ENCODE measurements around the gene ZDHHC24. TPM values are rescaled to one million over a fixed set of nuclear protein-coding genes. Genes with fewer than 3 reads are reported as not detected.
"Not testable (repeated sequence)": the region's sequence is repeated elsewhere in the genome, so short reads cannot be mapped to it uniquely, and the experiment has no call there.

Gene ZDHHC24
- total and polyA plus RNA-seq, 10 of the 15 experiments (the other 5 are each of a cell fraction or from before 2014, with no cell fraction given): 0.86 to 17.5 (median 6.8) TPM

- H3K4me1 ChIP-seq (ENCODE audit: control insufficient read depth, insufficient read depth, low read length); H3K27me3 ChIP-seq (replicated peaks in 1 of 2; ENCODE audit: control insufficient read depth in 2 of 2, insufficient read depth in 2 of 2, low read length in 1 of 2); intact Hi-C loops (cut with micrococcal nuclease; ENCODE audit: unreplicated experiment); ATAC-seq; FAIRE-seq; DNase-seq (ENCODE audit: low read depth, low spot score); H4K20me1 ChIP-seq (ENCODE audit: control insufficient read depth, insufficient read depth); H3K79me2 ChIP-seq (ENCODE audit: control insufficient read depth, insufficient read depth, low read length); H3K9me3 ChIP-seq (replicated peaks; ENCODE audit: control insufficient read depth, insufficient read depth, low read length); in situ Hi-C loops (cut with MboI); H3K36me3 ChIP-seq (ENCODE audit: control insufficient read depth in 2 of 2, insufficient read depth in 2 of 2, low read length in 1 of 2): not testable (repeated sequence)
- peak; percentile 55 to 90; a peak in 3 of 4 replicates for TF ChIP-seq BHLHE40 (IDR thresholded peaks at IDR 0.05; ENCODE audit: borderline replicate concordance in 1 of 2, low read depth in 2 of 2, low read length in 1 of 2)
- peak overlapping the region; percentile 79 for H3K9ac ChIP-seq (ENCODE audit: control insufficient read depth, insufficient read depth, low read length)
- RAD21 ChIA-PET (ENCODE audit: unreplicated experiment): interaction anchor here (0.6 to 2.9 kb wide), 5 partner anchors 65 to 1915 kb away, joined by 3 to 37 read pairs (median 3); partner anchors contain the start of genes DPP3, RBM4 and RBM4B
- POLR2A ChIA-PET: interaction anchor here (0.6 to 4.0 kb wide), 7 partner anchors 47 to 582 kb away, joined by 3 to 26 read pairs (median 5); partner anchors contain the start of genes CCDC87, CCS, DPP3 and PELI3
- H2AFZ ChIP-seq (ENCODE audit: control insufficient read depth, low read depth, low read length): peak overlapping the region; percentile 3; the same call in 1 of the 2 replicates
- WGBS (ENCODE audit: insufficient coverage, insufficient replicate concordance, low lambda C conversion rate, missing lambda C conversion rate): 7% methylated on average over 14 of the region's 14 CpGs
- SMC1A ChIA-PET (ENCODE audit: uncharacterized antibody, unreplicated experiment): interaction anchor here (0.6 to 5.6 kb wide), 6 partner anchors 15 to 1106 kb away, joined by 3 to 37 read pairs (median 3); partner anchors contain the start of genes RBM4 and RBM4B
- H3K4me3 ChIP-seq: peak overlapping the region; percentile 86
- H3K4me2 ChIP-seq (ENCODE audit: control insufficient read depth, insufficient read depth): peak overlapping the region; percentile 82
- TSS peak; percentile 87 for BruUV-seq (replicated peaks)
- peak overlapping the region; percentile 72 for H3K27ac ChIP-seq (ENCODE audit: control insufficient read depth, insufficient read depth)
- CTCF ChIA-PET: interaction anchor here (0.6 to 4.3 kb wide), 3 partner anchors 17 to 133 kb away, joined by 3 to 32 read pairs (median 3); partner anchors contain the start of genes RBM14 and RBM4B
These were observed 896 bp downstream of the ZDHHC24 start for GRCh38 chr11:66544952-66545351.

- Histone ChIP-seq H2AFZ (ENCODE audit: control insufficient read depth, low read depth, low read length) (peak overlapping the region; percentile 67), H3K27me3 (replicated peaks in 1 of 2; ENCODE audit: control insufficient read depth in 2 of 2, insufficient read depth in 2 of 2, low read length in 1 of 2) (no peaks in the 10 kb centered on the region), H3K9ac (ENCODE audit: control insufficient read depth, insufficient read depth, low read length) (peak overlapping the region; percentile 54), H3K4me3 (peak overlapping the region; percentile 9; the same call in 1 of the 2 replicates), H3K4me2 (ENCODE audit: control insufficient read depth, insufficient read depth) (peak overlapping the region; percentile 82), H3K27ac (ENCODE audit: control insufficient read depth, insufficient read depth) (no peak overlapping the region; the same call in 1 of the 2 replicates), H3K36me3 (ENCODE audit: control insufficient read depth in 2 of 2, insufficient read depth in 2 of 2, low read length in 1 of 2) (peaks cover 0 to 3% of the 10 kb centered on the region in 2 experiments; a peak in 1 of 4 replicates), H3K79me2 (ENCODE audit: control insufficient read depth, insufficient read depth, low read length) (peaks cover 2% of the 10 kb centered on the region), H4K20me1 (ENCODE audit: control insufficient read depth, insufficient read depth) (no peaks in the 10 kb centered on the region), H3K9me3 (replicated peaks; ENCODE audit: control insufficient read depth, insufficient read depth, low read length) (no peaks in the 10 kb centered on the region), H3K4me1 (ENCODE audit: control insufficient read depth, insufficient read depth, low read length) (peaks cover 10% of the 10 kb centered on the region)
- no TSS peak for BruUV-seq (replicated peaks)
- ChIA-PET POLR2A (interaction anchor here (3.0 to 4.0 kb wide), 2 partner anchors 77 to 134 kb away, joined by 13 to 26 read pairs; partner anchors contain the start of genes PELI3 and RBM4B), CTCF (interaction anchor here (0.6 to 4.3 kb wide), 3 partner anchors 95 to 135 kb away, joined by 3 to 32 read pairs (median 4); partner anchors contain the start of genes RBM4 and RBM4B), RAD21 (ENCODE audit: unreplicated experiment) (interaction anchor here (0.6 to 1.0 kb wide), 3 partner anchors 49 to 157 kb away, joined by 3 to 5 read pairs (median 3); partner anchors contain the start of genes CCDC87 and CCS), SMC1A (ENCODE audit: uncharacterized antibody, unreplicated experiment) (interaction anchor here (0.5 to 5.6 kb wide), 3 partner anchors 94 to 181 kb away, joined by 3 to 37 read pairs (median 4); partner anchors contain the start of gene RBM4B)
- FAIRE-seq (peak; percentile 23), DNase-seq (ENCODE audit: low read depth, low spot score) (peak; percentile 38), ATAC-seq (peak; percentile 65)
- in situ Hi-C loops (cut with MboI) (no loop called here), intact Hi-C loops (cut with micrococcal nuclease; ENCODE audit: unreplicated experiment) (no loop called here)
- WGBS (ENCODE audit: insufficient coverage, insufficient replicate concordance, low lambda C conversion rate, missing lambda C conversion rate): 31% methylated on average over 19 of the region's 26 CpGs
- TF ChIP-seq BHLHE40 (IDR thresholded peaks at IDR 0.05; ENCODE audit: borderline replicate concordance in 1 of 2, low read depth in 2 of 2, low read length in 1 of 2) (peak; percentile 39 to 58; a peak in 1 of 4 replicates), IKZF1 (conservative IDR thresholded peaks at IDR 0.05) (peak; percentile 37), PRDM15 (CRISPR knock-in tag; IDR thresholded peaks at IDR 0.05) (no peak), GABPA (IDR thresholded peaks at IDR 0.05; ENCODE audit: low read depth) (no peak), E4F1 (IDR thresholded peaks at IDR 0.05; ENCODE audit: borderline replicate concordance, partially characterized antibody) (no peak)
These were observed 2.4 kb downstream of the ZDHHC24 start for GRCh38 chr11:66543263-66544107.

Measured in GM12878 (cell line).